ENCODE measurements around the gene KCNK6.
"Not testable (repeated sequence)": the region's sequence is repeated elsewhere in the genome, so short reads cannot be mapped to it uniquely, and the experiment has no call there.

KCNK6 gene

DNA sequence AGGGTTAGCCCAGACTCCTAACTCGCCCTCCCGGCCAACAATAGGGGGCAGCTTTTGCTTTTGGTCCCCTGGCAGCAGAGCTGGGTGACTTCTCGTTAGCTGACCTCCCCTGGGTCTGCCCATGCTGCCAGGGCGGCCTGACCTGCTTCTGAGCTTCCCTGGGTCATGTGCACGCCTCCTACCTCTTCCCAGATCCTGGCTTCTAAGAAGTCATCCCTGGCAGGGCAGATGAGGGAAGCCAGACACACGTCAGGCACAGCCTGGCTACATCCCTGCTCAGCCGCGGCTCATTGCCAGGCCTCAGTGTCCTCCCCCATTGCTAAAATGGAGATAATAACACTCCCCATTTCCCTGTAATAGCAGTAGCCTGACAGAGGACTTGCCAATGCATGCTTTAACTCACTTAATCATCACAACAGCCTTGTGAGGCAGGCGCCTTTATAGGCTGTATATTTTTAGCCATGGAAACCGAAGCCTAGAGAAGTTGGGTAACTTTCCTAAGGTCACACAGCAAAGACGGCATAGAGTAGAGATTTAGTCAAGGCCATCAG, 2.1 kb downstream of the KCNK6 start:
- in situ Hi-C loops (cut with MboI; ENCODE audit: low sequenced_read_pairs), result loop anchor here (10.0 kb wide), 1 partner anchor 77 kb away; no protein-coding TSS in a partner anchor

GRCh38 chr19:38323291-38323690, 3.6 kb downstream of the KCNK6 start:
- in situ Hi-C loops (cut with MboI; ENCODE audit: low sequenced_read_pairs), result loop anchor here (10.0 kb wide), 1 partner anchor 78 kb away; no protein-coding TSS in a partner anchor

GRCh38 chr19:38324431-38324830, 4.8 kb downstream of the KCNK6 start:
- in situ Hi-C loops (cut with MboI; ENCODE audit: low sequenced_read_pairs), result loop anchor here (10.0 kb wide), 1 partner anchor 80 kb away; no protein-coding TSS in a partner anchor

GRCh38 chr19:38326591-38326990, 6.9 kb downstream of the KCNK6 start:
- in situ Hi-C loops (cut with MboI; ENCODE audit: low sequenced_read_pairs), result loop anchor here (10.0 kb wide), 1 partner anchor 82 kb away; no protein-coding TSS in a partner anchor

DNA sequence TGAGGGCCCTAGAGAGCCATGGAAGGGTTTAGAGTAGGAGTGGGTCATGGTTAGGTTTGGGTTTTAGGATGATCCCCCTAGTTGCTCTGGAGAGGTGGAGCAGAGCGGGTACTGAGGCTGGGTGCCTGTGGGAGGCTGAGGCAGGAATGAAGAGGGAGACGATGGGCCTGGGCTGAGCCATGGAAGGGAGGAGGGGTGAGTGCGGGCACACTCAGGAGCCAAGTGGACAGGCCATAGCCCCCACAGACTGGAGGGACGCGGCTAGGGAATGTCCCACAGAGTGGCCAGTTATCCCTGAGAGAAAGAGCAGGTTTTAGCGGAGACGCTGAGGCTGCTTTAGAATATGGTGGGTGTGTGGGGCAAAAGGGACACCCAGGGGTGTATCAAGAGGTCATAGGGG, 10.0 kb downstream of the KCNK6 start:
- in situ Hi-C loops (cut with MboI; ENCODE audit: low sequenced_read_pairs), result loop anchor here (10.0 kb wide), 1 partner anchor 85 kb away; no protein-coding TSS in a partner anchor

- in situ Hi-C loops (cut with MboI; ENCODE audit: low sequenced_read_pairs), result no loop called here
Measured at GRCh38 chr19:38331728-38332127, 12.1 kb downstream of the KCNK6 start.

DNA sequence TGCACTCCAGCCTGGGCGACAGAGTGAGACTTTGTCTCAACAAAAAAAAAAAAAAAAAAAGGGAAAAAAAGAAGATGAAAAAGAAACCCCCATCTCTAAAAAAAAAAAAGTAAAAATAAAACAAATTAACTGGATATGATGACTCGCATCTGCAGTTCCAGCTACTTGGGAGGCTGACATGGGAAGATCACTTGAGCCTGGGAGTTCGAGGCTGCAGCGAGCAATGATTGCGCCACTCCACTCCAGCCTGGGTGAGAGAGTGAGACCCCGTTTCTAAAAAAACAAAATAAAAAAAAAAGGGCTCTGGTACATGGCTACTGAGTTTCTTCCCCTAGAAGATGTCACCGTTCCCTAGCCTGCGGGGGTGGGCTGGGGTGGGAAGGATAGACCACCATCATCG, 13.6 kb downstream of the KCNK6 start:
- in situ Hi-C loops (cut with MboI; ENCODE audit: low sequenced_read_pairs), result no loop called here

DNA sequence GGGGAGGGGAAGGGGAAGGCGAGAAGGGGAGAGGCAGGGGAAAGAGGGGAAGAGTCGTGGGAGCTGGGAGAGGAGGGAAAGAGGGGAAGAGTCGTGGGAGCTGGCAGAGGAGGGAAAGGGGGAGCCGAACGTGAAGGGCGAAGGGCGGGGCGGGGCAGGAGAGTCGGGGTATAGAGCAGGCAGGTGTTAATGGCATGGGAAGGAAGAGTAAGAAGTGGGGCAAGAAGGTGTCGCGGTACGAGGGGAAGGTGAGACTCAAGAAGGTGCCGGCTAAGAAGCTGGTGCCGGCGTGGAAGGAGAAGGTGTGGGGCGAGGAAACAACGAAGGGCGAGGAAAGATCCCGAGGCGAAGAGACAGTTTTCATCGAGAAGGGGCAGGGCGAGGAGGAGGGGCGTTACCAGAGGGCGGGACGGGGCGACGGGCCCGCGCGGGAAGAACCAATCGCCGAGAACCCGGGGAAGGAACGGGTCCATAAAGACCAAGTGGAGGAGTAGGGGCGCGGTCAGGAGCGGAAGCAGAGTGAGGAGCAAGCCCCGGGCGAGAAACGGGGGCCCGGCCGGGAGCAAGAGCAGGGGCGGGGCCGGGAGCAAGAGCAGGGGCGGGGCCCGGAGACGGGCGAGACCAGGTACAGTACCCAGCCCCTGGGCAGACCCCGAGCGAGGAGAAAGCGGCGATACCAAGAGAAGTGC, 16.4 kb downstream of the KCNK6 start:
- in situ Hi-C loops (cut with MboI; ENCODE audit: low sequenced_read_pairs), result no loop called here

GRCh38 chr19:38336638-38337359, 17.2 kb downstream of the KCNK6 start:
- in situ Hi-C loops (cut with MboI; ENCODE audit: low sequenced_read_pairs), result no loop called here

GRCh38 chr19:38337360-38337653, 17.7 kb downstream of the KCNK6 start:
- in situ Hi-C loops (cut with MboI; ENCODE audit: low sequenced_read_pairs), result no loop called here

GRCh38 chr19:38339011-38339410, 19.4 kb downstream of the KCNK6 start:
- in situ Hi-C loops (cut with MboI; ENCODE audit: low sequenced_read_pairs), result not testable (repeated sequence)

- in situ Hi-C loops (cut with MboI; ENCODE audit: low sequenced_read_pairs), result no loop called here
Measured at GRCh38 chr19:38340927-38341326, 21.3 kb downstream of the KCNK6 start.

DNA sequence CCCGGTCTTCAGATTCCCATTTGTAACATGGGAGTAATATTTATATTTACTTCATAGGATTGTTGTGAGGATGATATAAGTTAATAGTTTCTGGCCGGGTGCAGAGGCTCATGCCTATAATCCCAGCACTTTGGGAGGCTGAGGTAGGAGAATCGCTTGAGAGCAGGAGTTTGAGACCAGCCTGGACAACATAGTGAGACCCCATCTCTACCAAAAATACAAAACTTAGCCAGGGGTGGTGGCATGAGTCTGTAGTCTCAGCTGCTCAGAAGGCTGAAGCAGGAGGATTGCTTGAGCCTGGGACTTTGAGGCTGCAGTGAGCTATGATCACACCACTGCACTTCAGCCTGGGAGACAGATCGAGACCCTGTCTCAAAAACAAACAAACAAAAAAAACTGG, 27.2 kb downstream of the KCNK6 start:
- in situ Hi-C loops (cut with MboI; ENCODE audit: low sequenced_read_pairs), result no loop called here

DNA sequence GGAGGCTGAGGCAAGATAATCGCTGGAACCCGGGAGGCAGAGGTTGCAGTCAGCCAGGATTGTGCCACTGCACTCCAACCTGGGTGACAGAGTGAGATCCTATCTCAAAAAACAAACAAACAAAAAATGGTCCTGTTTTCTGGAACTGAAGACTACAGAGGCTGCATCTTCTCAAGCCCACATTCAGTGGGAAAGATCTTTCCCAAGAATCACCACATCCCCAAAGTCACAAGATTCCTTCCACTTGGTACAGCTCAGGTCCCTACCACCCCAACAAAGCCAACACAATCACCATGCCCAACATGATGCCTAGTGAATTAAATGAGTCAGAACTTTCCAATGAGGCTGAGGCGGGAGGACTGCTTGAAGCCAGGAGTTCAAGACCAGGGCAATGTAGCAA, 31.2 kb downstream of the KCNK6 start:
- in situ Hi-C loops (cut with MboI; ENCODE audit: low sequenced_read_pairs), result loop anchor here (25.0 kb wide), 1 partner anchor 439 kb away; the partner anchor contains the start of genes SIPA1L3 and WDR87

DNA sequence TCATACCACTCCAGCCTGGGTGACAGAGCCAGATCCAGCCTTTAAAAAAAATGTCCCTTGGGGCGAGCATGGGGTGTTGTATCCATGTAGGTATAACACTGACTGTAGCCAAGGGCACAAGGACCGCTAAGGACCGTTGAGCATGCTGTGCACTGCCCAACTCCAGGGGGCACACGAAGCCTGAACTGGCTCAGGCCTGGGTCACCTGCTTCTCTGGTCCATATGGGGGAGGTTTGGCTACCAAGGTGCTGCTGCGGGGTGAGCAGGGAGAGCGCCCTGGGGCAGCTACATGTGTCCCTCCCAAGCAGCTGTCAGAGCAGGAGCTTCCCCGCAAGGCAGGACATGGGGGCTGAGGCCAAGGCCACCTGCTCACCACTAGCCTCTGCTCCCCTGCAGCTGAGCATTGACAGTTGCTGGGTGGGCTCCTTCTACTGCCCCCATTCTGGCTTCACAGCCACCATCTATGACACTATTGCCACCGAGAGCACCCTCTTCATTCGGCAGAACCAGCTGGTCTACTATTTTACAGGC, 32.3 kb downstream of the KCNK6 start:
- in situ Hi-C loops (cut with MboI; ENCODE audit: low sequenced_read_pairs), result loop anchor here (25.0 kb wide), 1 partner anchor 440 kb away; the partner anchor contains the start of genes SIPA1L3 and WDR87

DNA sequence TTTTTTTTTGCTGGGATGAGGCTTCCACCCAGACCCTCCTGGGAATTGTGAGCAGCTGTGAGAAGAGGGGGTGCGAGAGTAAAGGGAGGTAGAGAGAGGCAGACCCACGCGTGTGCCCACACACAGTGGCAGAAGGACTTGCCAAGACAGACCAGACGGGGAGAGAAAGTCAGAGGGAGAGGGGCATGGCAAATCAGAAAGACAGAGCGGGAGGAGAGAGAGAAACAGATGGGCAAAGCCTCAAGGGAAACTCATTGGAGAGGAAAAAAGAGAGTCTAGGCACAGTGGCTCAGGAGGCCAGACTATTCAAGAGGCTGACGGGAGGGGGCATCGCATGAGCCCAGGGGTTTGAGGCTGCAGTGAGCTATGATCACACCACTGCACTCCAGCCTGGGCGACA, 33.0 kb downstream of the KCNK6 start:
- in situ Hi-C loops (cut with MboI; ENCODE audit: low sequenced_read_pairs), result loop anchor here (25.0 kb wide), 1 partner anchor 440 kb away; the partner anchor contains the start of genes SIPA1L3 and WDR87

DNA sequence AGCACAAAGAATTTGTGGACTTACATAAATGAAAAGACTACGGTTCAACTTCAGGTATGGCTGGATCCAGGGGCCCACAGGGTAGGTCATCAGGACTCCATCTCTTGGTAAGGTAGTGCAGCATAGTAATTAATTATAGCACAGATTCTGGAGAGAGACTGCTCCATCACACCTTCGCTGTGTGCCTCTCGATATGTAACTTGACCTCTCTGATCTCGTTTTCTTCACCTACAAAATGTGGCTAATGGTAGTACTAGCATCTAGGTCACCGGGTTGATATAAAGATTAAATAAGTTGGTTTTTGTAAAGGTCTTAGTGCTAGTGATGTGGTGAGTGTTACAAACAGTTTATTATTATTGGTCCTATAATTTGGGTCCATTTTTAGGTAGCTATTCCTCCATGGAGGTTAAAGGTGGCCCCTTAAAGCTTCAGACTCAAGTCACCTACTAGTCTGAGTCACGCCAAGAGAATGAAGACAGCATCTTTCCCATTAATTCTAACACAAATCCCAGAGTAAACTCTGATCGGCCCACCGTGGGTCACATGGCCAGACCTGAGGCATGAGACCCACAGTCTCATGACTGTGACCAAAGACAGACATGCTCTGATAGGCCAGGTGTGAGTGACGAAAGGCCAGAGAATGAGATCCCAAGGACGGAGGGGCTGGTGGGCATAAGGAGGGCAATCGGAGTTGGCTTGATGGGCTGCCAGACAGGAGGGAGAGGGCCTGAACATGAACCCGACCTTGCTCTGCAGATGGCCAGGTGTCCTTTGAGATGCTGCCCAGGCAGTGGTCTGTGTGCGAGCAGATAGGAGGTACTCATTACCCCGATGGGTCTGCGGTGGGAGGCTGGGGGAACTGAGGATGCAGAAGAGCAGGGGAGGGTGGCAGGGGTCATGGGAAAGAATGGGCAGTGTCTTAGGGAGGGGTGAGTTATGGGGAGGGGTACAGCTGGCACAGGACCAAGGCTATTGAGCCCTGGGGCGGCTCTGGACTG, 36.4 kb downstream of the KCNK6 start:
- in situ Hi-C loops (cut with MboI; ENCODE audit: low sequenced_read_pairs), result loop anchor here (25.0 kb wide), 1 partner anchor 444 kb away; the partner anchor contains the start of genes SIPA1L3 and WDR87

DNA sequence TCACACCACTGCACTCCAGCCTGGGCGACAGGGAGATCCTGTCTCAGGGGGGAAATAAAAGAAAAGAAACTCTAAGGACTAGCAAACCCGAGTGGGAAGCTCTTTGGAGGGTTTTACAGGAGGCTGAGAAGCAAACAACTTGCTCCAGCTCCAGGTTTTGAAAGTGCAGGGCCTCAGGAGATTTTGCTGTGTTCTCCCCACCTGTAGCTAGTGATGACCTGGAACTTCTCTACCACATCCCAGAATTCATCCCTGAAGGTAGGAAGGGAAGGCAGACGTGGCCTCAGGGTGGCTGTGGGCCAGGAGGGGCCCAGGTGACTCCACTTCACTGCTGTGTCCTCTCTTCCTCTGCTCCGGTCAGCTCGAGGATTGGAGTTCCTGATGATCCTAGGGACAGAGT, 38.4 kb downstream of the KCNK6 start:
- in situ Hi-C loops (cut with MboI; ENCODE audit: low sequenced_read_pairs), result loop anchor here (25.0 kb wide), 1 partner anchor 446 kb away; the partner anchor contains the start of genes SIPA1L3 and WDR87

- in situ Hi-C loops (cut with MboI; ENCODE audit: low sequenced_read_pairs), result loop anchor here (25.0 kb wide), 1 partner anchor 447 kb away; the partner anchor contains the start of genes SIPA1L3 and WDR87
Measured at GRCh38 chr19:38359242-38360021, 39.8 kb downstream of the KCNK6 start.
